GM12875 (cell line): ENCODE measurements around the gene AGXT.

Source experiments
- H3K4me3 ChIP-seq: one replicate; pipeline ENCODE4 v1.5.1; 2011; ENCODE audit warnings: low read depth, low read length, control low read depth
- TF ChIP-seq, protein P1 (sequence below): IDR thresholded peaks from 2 replicates; pipeline ENCODE4 v1.5.1; 2011; ENCODE audit warnings: low read depth, mild to moderate bottlenecking, control low read depth, inconsistent platforms, low read length, moderate library complexity, borderline replicate concordance; ENCODE audit not compliant: insufficient read depth

AGXT gene

DNA sequence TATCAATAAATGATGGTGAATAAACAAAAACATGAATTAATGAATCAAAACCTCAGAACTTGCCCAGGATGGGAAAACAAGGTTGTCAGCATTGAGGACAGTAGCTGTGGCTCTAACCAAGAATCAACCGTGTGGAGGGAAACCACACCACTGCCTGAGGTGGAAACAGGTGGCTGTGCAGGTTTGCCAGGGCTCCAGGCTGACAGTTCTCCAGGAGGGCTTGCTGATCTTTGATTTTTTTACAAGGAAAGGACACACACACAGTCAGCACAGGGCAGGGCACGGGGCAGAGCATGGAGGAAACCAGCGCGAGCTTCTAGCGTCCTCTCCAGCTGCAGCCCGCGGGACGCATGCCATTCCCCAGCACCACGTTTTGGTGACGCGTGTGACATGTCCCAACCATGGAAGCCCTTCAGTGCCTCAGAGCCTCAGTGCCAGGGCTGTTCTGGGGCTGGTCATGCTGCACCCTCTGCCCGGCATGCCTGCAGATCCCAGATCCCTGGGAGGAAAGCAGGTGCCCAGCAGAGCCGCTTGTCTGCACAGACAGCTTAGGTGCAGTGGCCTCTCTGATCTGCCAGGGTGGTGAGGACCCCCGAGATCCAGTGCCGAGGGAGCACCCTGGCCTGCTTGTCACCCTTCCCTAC is 15.8 kb upstream of the AGXT start:
- TF ChIP-seq, protein P1, sequence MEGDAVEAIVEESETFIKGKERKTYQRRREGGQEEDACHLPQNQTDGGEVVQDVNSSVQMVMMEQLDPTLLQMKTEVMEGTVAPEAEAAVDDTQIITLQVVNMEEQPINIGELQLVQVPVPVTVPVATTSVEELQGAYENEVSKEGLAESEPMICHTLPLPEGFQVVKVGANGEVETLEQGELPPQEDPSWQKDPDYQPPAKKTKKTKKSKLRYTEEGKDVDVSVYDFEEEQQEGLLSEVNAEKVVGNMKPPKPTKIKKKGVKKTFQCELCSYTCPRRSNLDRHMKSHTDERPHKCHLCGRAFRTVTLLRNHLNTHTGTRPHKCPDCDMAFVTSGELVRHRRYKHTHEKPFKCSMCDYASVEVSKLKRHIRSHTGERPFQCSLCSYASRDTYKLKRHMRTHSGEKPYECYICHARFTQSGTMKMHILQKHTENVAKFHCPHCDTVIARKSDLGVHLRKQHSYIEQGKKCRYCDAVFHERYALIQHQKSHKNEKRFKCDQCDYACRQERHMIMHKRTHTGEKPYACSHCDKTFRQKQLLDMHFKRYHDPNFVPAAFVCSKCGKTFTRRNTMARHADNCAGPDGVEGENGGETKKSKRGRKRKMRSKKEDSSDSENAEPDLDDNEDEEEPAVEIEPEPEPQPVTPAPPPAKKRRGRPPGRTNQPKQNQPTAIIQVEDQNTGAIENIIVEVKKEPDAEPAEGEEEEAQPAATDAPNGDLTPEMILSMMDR = no peak
- H3K4me3 ChIP-seq = no peak overlapping the region

DNA sequence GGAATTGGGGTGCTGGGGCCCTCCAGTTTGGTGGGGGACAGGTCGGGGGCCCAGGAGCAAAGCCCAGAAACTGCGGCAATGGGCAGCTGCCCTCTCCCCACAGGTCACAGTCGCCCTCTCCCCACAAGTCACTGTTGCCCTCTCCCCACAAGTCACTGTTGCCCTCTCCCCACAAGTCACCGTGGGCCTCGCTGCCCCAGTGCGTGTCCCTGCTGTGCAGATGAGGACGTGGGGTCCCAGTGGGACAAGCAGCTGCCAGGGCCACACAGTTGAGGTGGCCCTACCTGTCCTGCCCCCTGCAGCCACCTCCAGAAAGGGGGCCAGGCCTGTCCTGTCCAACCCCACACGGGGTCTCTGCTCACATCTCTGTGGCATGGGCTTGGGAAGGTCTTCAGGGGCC is 13.0 kb upstream of the AGXT start:
- TF ChIP-seq, protein P1 = no peak
- H3K4me3 ChIP-seq = no peak overlapping the region

DNA sequence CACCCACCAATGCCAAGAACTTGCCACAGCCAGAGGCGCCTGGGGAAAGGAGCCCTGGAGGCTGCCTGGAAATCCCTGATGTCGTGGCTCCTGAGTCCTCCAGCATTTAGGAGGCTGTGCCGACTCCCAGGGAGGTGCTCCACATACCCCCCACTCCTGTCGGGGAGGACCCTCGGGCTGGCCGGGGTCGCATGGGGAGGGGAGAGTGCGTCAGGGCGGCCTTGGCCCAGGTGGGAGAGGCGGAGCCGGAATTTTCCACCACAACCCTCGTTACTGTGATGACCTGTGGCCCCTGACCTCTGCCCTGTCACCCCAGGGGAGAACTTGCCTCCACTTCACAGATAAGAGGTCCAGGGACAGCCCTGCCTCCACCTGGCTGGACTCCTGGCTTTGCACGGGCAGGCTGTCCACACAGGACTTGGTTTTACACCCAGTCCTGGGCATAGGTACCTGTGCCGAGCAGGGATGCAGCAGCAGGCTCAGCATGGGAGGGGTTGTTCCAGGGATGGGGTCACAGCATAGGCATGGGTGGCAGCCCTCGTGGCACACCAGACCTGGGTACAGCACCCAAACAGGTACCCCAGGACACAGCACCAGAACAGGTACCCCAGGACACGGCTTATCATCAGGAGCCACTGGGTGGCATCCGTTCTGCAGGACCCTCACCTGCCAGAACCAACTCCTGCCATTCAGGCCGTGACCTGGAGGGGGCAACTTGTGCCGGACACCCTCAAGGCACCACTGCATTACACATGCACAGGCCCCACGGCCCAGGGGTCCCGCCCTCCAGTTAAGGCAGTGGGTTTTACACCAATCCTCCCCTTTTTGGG is 12.3 kb upstream of the AGXT start:
- TF ChIP-seq, protein P1 = peak; percentile 54; the same call in 1 of the 2 replicates
- no peak overlapping the region for H3K4me3 ChIP-seq

DNA sequence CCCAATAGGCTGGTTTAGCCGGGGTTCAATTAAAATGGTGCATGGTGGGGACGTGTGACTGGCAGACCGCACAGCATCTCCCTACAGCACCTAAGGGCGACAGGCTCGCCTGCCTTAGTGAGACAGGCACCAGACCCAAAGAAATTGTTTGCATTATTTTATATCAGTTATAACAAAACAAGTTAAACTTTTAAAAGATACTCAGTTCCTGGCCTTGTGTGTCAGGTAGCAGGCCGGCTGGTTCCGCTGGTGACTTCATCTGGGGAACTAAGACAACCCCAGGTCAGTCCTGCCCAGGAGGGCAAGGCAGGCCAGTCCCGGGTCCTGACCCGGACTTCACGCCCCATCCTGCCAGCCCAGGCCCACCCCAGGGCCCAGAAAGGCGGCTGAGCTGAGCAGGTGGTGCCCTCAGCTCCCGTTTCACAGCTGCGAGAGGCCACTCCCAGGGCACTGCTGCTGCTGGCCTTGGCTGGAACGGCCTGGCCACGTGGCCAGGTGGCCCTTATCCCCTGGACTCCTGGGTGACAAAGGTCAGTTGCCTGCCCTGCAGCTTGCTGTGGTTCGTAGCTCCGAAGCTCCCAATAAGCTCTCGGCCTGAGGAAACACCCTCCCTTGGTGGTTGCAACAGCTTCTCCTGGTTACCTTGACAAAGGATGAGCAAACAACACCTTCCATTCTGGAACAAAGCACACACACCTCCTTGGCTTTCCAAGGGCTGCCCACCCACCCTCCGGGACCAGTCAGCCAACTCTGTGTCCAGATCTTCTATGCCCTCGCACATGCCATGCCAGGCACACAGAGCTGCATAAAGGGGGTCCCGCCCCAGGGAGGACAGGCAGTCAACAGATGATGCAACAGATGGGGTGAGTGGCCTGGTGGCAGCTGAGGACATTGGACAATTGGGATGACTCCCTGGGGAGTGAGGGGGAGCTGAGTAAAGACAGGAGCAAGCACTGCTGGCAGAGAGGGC is 11.3 kb upstream of the AGXT start:
- no peak overlapping the region for H3K4me3 ChIP-seq
- TF ChIP-seq, protein P1 = no peak

DNA sequence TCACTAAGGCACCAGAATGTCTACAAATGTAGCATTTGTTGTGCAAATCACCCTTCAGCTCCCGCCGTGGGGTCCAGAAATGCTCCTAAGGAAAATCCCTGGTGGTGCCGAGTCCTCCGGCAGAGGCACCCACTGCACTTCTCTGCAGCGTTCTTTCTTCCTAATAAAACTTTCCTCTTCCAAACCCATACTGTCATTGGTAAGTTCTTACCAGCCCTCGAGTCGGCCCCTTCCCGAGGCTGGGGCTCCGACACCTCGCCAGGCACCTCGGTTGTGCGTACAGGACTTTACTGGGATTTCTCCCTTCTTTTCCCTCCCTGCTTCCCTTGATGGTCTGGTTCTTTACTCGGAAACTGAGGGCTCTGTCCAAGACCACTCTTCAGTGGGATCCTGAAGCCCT is 10.3 kb upstream of the AGXT start:
- no peak overlapping the region for H3K4me3 ChIP-seq
- TF ChIP-seq, protein P1 = no peak

DNA sequence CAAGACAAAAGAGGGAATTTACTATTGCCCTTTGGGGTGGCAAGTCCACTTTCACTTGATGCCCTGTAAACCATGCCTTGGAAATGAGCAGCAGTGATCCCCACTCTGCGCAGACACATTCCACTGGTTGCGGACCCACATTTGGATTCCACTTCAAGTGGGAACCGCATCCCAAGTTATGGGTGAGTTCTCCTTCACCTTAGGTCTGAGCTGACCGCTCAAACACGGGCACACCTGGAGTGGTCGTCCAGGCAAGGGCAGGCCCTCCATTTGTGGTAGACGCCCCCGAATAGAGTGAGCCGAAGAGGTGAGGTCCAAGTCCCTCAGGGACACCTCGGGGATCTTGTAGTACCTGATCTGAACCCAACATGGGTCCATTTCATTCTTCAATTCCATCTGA is 9.8 kb upstream of the AGXT start:
- TF ChIP-seq, protein P1 = no peak
- no peak overlapping the region for H3K4me3 ChIP-seq
